GM18499 (cell line): ENCODE results near the gene RAD1.

ENCODE experiments used
- ATAC-seq: cut with Tn5 transposase; IDR thresholded peaks from one replicate; pipeline ENCODE4 v1.9.1; 2021; ENCODE audit warnings: moderate number of reproducible peaks; ENCODE audit not compliant: insufficient read depth, unreplicated experiment

RAD1 gene

GRCh38 chr5:34867660-34868059 lies 47.6 kb downstream of the RAD1 start:
- ATAC-seq: no peak

- no peak for ATAC-seq
Observed at GRCh38 chr5:34866989-34867471, 48.3 kb downstream of the RAD1 start.

DNA sequence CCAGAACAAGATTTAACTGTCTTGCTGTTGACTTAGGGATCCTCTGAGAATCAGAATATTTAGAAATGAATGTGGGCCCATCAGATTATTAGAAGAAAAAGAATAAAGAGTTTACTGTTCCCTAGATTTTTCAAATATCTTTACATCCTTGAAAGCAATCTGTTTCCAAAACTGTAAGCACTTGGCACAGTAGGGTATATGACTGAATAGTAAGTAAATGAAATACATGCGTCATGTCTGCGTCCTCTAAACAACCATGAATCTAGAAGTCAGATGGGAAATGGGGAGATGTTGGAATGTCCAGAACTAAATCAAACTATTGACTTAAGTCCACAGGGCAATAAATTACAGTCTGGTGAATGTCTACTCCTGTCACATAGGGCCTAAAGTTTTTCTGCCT lies 50.2 kb downstream of the RAD1 start:
- no peak for ATAC-seq

DNA sequence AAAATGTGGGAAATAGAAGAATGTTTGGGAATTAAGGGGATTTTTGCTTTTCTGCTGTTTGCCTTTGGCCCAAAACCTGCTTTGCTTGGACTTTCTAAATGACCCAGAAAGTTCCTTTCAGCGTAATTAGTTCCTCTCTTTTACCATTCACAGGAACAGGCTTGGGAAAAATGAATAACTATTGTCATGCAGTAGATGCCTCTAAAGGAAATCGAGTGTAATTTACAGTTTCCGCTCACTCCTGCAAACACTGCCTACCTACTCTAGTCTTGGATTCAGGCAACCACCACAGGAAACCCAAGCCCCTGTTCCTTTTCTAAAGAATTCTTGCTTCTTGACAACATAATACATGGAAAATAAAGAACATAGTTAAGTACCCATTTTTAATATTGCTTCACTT lies 51.4 kb downstream of the RAD1 start:
- ATAC-seq: no peak

- ATAC-seq: no peak
Observed at GRCh38 chr5:34859253-34859652, 56.1 kb downstream of the RAD1 start.

DNA sequence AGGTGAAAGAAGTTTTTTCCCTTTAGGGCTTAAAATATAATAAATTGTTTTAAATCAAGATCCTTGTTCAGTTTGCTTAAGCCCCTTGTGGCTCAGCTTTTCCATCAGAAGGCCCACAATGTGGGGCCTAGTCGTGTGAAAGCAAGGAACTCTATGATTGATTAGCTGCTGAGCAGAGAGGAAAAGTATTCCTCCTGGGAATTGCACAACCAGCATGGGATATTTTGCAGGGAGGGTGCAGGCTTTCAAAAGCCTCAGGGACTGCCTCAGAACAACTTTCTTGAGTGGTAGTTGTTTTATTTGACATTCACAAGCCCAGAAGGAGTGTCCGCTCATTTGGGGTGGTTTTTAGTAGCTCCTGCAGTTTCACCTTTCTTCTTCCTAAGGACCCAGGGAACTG lies 56.5 kb downstream of the RAD1 start:
- ATAC-seq: no peak

- ATAC-seq: no peak
Observed at GRCh38 chr5:34857894-34858293, 57.4 kb downstream of the RAD1 start.

DNA sequence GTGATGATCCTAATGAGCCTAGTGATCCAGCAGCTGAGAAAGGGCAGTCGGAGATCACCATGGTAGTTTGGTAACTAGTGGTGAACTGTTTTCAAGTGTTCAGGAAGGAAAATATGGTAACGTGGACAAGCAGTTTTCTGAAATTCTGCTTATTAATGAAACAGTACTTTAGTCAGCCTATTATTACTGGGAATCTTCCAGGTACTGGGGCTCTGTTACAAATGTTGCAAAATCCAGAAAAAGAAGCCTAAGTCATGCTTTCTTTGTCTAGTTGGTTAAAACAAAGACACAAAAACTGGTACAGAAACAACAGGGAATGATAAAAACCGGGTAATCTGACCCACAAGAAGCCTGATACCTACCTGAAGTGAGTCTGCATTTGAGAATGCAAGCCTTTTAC lies 58.1 kb downstream of the RAD1 start:
- ATAC-seq: no peak
